Panc1 (cell line): ENCODE data around the gene MAST1.

Experiments
- REST ChIP-seq, 2 experiments: IDR thresholded peaks; 2 replicates each; pipeline ENCODE4 v1.6.1; 2011 to 2012; ENCODE audit warnings: low read depth in 2 of 2, control low read depth in 1 of 2, low read length in 1 of 2, mild to moderate bottlenecking in 1 of 2, moderate library complexity in 1 of 2; ENCODE audit not compliant: insufficient read depth in 1 of 2
- SIN3A ChIP-seq: IDR thresholded peaks from 2 replicates; pipeline ENCODE4 v1.6.1; 2012; ENCODE audit warnings: low read depth, mild to moderate bottlenecking, low read length, moderate library complexity, borderline replicate concordance; ENCODE audit not compliant: insufficient read depth
- TCF7L2 ChIP-seq: IDR thresholded peaks from 2 replicates; pipeline ENCODE4 v1.6.1; 2011; ENCODE audit warnings: mild to moderate bottlenecking, low read depth, low read length, inconsistent platforms
- TF ChIP-seq, protein P1 (sequence below): fragments of 450-650 bp; IDR thresholded peaks from 2 replicates; pipeline ENCODE4 v1.5.1; 2017; ENCODE audit warnings: mild to moderate bottlenecking

DNA sequence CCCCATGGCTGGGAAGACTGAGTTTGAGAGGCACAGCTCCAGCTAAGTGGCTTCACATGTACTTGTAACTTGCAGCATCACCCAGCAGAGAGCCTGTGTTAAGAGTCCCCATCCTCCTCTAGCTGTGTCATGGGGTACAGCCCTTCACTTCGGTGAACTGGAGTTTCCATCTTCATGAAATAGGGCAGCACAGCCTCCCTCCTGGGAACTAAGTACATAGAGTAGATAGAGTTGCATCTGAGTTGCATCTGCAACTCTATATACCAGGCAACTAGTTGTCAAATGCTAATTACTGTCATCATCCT lies 37.9 kb upstream of the MAST1 start:
- no peak for TF ChIP-seq REST (IDR thresholded peaks at IDR 0.05; ENCODE audit: insufficient read depth in 1 of 2, low read depth in 2 of 2, low read length in 1 of 2)
- no peak for TF ChIP-seq TCF7L2
- TF ChIP-seq, protein P1, sequence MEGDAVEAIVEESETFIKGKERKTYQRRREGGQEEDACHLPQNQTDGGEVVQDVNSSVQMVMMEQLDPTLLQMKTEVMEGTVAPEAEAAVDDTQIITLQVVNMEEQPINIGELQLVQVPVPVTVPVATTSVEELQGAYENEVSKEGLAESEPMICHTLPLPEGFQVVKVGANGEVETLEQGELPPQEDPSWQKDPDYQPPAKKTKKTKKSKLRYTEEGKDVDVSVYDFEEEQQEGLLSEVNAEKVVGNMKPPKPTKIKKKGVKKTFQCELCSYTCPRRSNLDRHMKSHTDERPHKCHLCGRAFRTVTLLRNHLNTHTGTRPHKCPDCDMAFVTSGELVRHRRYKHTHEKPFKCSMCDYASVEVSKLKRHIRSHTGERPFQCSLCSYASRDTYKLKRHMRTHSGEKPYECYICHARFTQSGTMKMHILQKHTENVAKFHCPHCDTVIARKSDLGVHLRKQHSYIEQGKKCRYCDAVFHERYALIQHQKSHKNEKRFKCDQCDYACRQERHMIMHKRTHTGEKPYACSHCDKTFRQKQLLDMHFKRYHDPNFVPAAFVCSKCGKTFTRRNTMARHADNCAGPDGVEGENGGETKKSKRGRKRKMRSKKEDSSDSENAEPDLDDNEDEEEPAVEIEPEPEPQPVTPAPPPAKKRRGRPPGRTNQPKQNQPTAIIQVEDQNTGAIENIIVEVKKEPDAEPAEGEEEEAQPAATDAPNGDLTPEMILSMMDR: no peak
- no peak for TF ChIP-seq SIN3A
